Skeletal muscle satellite cell (primary cell): ENCODE measurements around the gene VTCN1.

Source experiments
- H3K27me3 ChIP-seq: 2 replicates; pipeline ENCODE4 v1.7.0; 2013; ENCODE audit warnings: low read length; ENCODE audit not compliant: control insufficient read depth, insufficient read depth
- H3K36me3 ChIP-seq: 2 replicates; pipeline ENCODE4 v1.7.0; 2013; ENCODE audit warnings: mild to moderate bottlenecking, control low read depth, low read length; ENCODE audit not compliant: insufficient read depth
- H3K4me1 ChIP-seq: 2 replicates; pipeline ENCODE4 v1.7.0; 2013; ENCODE audit warnings: low read length; ENCODE audit not compliant: control insufficient read depth, insufficient read depth
- H3K4me2 ChIP-seq: 2 replicates; pipeline ENCODE4 v1.7.0; 2013; ENCODE audit warnings: mild to moderate bottlenecking, low read length
- H3K4me3 ChIP-seq: 2 replicates; pipeline ENCODE4 v1.7.0; 2013; ENCODE audit warnings: low read length
- H3K9ac ChIP-seq: 2 replicates; pipeline ENCODE4 v1.7.0; 2013; ENCODE audit warnings: mild to moderate bottlenecking, low read depth, low read length, moderate library complexity
- H3K9me3 ChIP-seq: replicated peaks from 2 replicates; pipeline ENCODE4 v1.7.0; 2013; ENCODE audit warnings: mild to moderate bottlenecking, control low read depth, low read length

The VTCN1 gene

GRCh38 chr1:117205368-117205767 lies 5.4 kb downstream of the VTCN1 start:
- Histone ChIP-seq H3K4me3 (no peak overlapping the region), H3K9ac (no peak overlapping the region), H3K4me2 (no peak overlapping the region), H3K27me3 (peaks cover 34% of the 10 kb centered on the region), H3K9me3 (no peaks in the 10 kb centered on the region), H3K36me3 (no peaks in the 10 kb centered on the region), H3K4me1 (no peaks in the 10 kb centered on the region)

- no peak overlapping the region for H3K4me2 ChIP-seq
- H3K9me3 ChIP-seq: no peaks in the 10 kb centered on the region
- no peak overlapping the region for H3K9ac ChIP-seq
- H3K4me3 ChIP-seq: no peak overlapping the region
- H3K36me3 ChIP-seq: no peaks in the 10 kb centered on the region
- H3K4me1 ChIP-seq: no peaks in the 10 kb centered on the region
- H3K27me3 ChIP-seq: peaks cover 29% of the 10 kb centered on the region
Observed at GRCh38 chr1:117201808-117202207, 8.9 kb downstream of the VTCN1 start.

GRCh38 chr1:117198097-117198496 lies 12.6 kb downstream of the VTCN1 start:
- Histone ChIP-seq H3K27me3 (peaks cover 20% of the 10 kb centered on the region), H3K4me3 (no peak overlapping the region), H3K36me3 (no peaks in the 10 kb centered on the region), H3K4me1 (no peaks in the 10 kb centered on the region), H3K9ac (no peak overlapping the region), H3K4me2 (no peak overlapping the region), H3K9me3 (no peaks in the 10 kb centered on the region)

GRCh38 chr1:117189726-117190125 lies 21.0 kb downstream of the VTCN1 start:
- H3K4me1 ChIP-seq: no peaks in the 10 kb centered on the region
- peaks cover 3% of the 10 kb centered on the region for H3K27me3 ChIP-seq
- H3K4me3 ChIP-seq: no peak overlapping the region
- no peak overlapping the region for H3K4me2 ChIP-seq
- H3K9me3 ChIP-seq: no peaks in the 10 kb centered on the region
- no peaks in the 10 kb centered on the region for H3K36me3 ChIP-seq
- no peak overlapping the region for H3K9ac ChIP-seq

- H3K9ac ChIP-seq: no peak overlapping the region
- no peaks in the 10 kb centered on the region for H3K9me3 ChIP-seq
- no peaks in the 10 kb centered on the region for H3K36me3 ChIP-seq
- H3K4me2 ChIP-seq: no peak overlapping the region
- H3K4me3 ChIP-seq: no peak overlapping the region
- H3K4me1 ChIP-seq: no peaks in the 10 kb centered on the region
- peaks cover 3% of the 10 kb centered on the region for H3K27me3 ChIP-seq
Observed at GRCh38 chr1:117188816-117189437, 21.8 kb downstream of the VTCN1 start.

GRCh38 chr1:117188170-117188815 lies 22.4 kb downstream of the VTCN1 start:
- Histone ChIP-seq H3K4me1 (no peaks in the 10 kb centered on the region), H3K36me3 (no peaks in the 10 kb centered on the region), H3K9me3 (no peaks in the 10 kb centered on the region), H3K9ac (no peak overlapping the region), H3K4me3 (no peak overlapping the region), H3K27me3 (peaks cover 3% of the 10 kb centered on the region), H3K4me2 (no peak overlapping the region)

- H3K36me3 ChIP-seq: no peaks in the 10 kb centered on the region
- H3K4me1 ChIP-seq: no peaks in the 10 kb centered on the region
Observed at GRCh38 chr1:117183112-117183511, 27.6 kb downstream of the VTCN1 start.

GRCh38 chr1:117182319-117182718 lies 28.4 kb downstream of the VTCN1 start:
- no peaks in the 10 kb centered on the region for H3K36me3 ChIP-seq
- no peaks in the 10 kb centered on the region for H3K9me3 ChIP-seq
- H3K27me3 ChIP-seq: no peaks in the 10 kb centered on the region
- H3K4me1 ChIP-seq: no peaks in the 10 kb centered on the region
- H3K4me2 ChIP-seq: no peak overlapping the region
- H3K9ac ChIP-seq: no peak overlapping the region
- H3K4me3 ChIP-seq: no peak overlapping the region

More at GRCh38 chr1:117183112-117183511, 27.6 kb downstream of the VTCN1 start:
- no peaks in the 10 kb centered on the region for H3K9me3 ChIP-seq
- H3K27me3 ChIP-seq: no peaks in the 10 kb centered on the region
- no peak overlapping the region for H3K4me2 ChIP-seq
- no peak overlapping the region for H3K9ac ChIP-seq
- no peak overlapping the region for H3K4me3 ChIP-seq

GRCh38 chr1:117181630-117182041 lies 29.1 kb downstream of the VTCN1 start:
- Histone ChIP-seq H3K4me2 (no peak overlapping the region), H3K9ac (no peak overlapping the region), H3K4me1 (no peaks in the 10 kb centered on the region), H3K27me3 (no peaks in the 10 kb centered on the region), H3K4me3 (no peak overlapping the region), H3K36me3 (no peaks in the 10 kb centered on the region), H3K9me3 (no peaks in the 10 kb centered on the region)

GRCh38 chr1:117180147-117180967 lies 30.4 kb downstream of the VTCN1 start:
- Histone ChIP-seq H3K4me3 (no peak overlapping the region), H3K27me3 (no peaks in the 10 kb centered on the region)

GRCh38 chr1:117179471-117179870 lies 31.3 kb downstream of the VTCN1 start:
- Histone ChIP-seq H3K9me3 (no peaks in the 10 kb centered on the region), H3K4me3 (no peak overlapping the region), H3K36me3 (no peaks in the 10 kb centered on the region), H3K9ac (no peak overlapping the region), H3K27me3 (no peaks in the 10 kb centered on the region), H3K4me2 (no peak overlapping the region), H3K4me1 (no peaks in the 10 kb centered on the region)

More at GRCh38 chr1:117180147-117180967, 30.4 kb downstream of the VTCN1 start:
- no peak overlapping the region for H3K9ac ChIP-seq
- no peaks in the 10 kb centered on the region for H3K9me3 ChIP-seq
- H3K4me2 ChIP-seq: no peak overlapping the region
- H3K4me1 ChIP-seq: no peaks in the 10 kb centered on the region
- no peaks in the 10 kb centered on the region for H3K36me3 ChIP-seq
